ENCODE measurements around the gene POU1F1.

GRCh38 chr3:87229113-87229512 lies 47.3 kb downstream of the POU1F1 start:
- TF ChIP-seq EZH2 (IDR thresholded peaks at IDR 0.05; ENCODE audit: borderline replicate concordance, low read length) (no peak), CTCF (conservative IDR thresholded peaks at IDR 0.05 in 1 of 2, IDR thresholded peaks at IDR 0.05 in 1 of 2; ENCODE audit: extremely low read depth in 1 of 2, insufficient read depth in 1 of 2, low read depth in 1 of 2, low read length in 2 of 2) (no peak)
